ENCODE measurements around the gene CNIH1. TPM values are rescaled to one million over a fixed set of nuclear protein-coding genes. Genes with fewer than 3 reads are reported as not detected.
A peak's percentile ranks its signal among the peaks of the same experiment; 100 is the strongest.

The CNIH1 gene
- total and polyA plus RNA-seq, 2 of the 13 experiments (the other 11 are each of a cell fraction or from before 2014, with no cell fraction given) = 166 to 421 TPM

DNA sequence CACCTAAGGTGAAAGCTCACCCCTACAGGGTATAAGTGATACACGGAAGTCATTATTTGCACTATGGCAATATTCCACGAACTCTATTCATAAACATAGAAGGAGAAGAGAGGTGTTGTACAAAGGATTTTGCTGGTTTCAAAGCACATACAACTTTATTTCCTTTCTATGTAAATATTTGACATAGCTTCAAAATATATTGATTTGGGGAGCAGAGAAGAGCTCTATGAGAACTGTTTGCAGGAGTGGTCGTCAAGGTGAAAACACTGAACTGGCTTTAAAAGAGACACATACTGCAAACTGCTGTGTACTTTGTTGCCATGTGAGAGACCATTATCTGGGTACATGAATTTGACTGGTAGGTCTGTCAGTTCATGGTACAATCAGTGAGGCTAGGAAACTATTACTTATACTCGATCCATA is 16.7 kb downstream of the CNIH1 start:
- intact Hi-C loops (cut with micrococcal nuclease; ENCODE audit: unreplicated experiment) = no loop called here
- POLR2A ChIA-PET = interaction anchor here (0.9 to 2.6 kb wide), 7 partner anchors 11 to 71 kb away, joined by 3 to 14 read pairs (median 4); partner anchors contain the start of genes CDKN3, CNIH1 and GMFB
- CTCF ChIA-PET (ENCODE audit: low intra/inter-chr PET ratio, low total read pairs) = no interaction called here
- TF ChIP-seq, protein P1, sequence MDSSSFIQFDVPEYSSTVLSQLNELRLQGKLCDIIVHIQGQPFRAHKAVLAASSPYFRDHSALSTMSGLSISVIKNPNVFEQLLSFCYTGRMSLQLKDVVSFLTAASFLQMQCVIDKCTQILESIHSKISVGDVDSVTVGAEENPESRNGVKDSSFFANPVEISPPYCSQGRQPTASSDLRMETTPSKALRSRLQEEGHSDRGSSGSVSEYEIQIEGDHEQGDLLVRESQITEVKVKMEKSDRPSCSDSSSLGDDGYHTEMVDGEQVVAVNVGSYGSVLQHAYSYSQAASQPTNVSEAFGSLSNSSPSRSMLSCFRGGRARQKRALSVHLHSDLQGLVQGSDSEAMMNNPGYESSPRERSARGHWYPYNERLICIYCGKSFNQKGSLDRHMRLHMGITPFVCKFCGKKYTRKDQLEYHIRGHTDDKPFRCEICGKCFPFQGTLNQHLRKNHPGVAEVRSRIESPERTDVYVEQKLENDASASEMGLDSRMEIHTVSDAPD (CRISPR knock-in tag; IDR thresholded peaks at IDR 0.05) = no peak
- no peak for TF ChIP-seq ZNF788 (CRISPR knock-in tag; IDR thresholded peaks at IDR 0.05; ENCODE audit: borderline replicate concordance)
- no peak for TF ChIP-seq HNRNPH1 (optimal IDR thresholded peaks at IDR 0.05; ENCODE audit: low read depth, low read length)
- peak; percentile 50; the same call in 1 of the 2 replicates for TF ChIP-seq MBD4 (IDR thresholded peaks at IDR 0.05; ENCODE audit: borderline replicate concordance, low read length)
- TF ChIP-seq ZNF33B (CRISPR knock-in tag; IDR thresholded peaks at IDR 0.05) = no peak
- TF ChIP-seq, protein P2, sequence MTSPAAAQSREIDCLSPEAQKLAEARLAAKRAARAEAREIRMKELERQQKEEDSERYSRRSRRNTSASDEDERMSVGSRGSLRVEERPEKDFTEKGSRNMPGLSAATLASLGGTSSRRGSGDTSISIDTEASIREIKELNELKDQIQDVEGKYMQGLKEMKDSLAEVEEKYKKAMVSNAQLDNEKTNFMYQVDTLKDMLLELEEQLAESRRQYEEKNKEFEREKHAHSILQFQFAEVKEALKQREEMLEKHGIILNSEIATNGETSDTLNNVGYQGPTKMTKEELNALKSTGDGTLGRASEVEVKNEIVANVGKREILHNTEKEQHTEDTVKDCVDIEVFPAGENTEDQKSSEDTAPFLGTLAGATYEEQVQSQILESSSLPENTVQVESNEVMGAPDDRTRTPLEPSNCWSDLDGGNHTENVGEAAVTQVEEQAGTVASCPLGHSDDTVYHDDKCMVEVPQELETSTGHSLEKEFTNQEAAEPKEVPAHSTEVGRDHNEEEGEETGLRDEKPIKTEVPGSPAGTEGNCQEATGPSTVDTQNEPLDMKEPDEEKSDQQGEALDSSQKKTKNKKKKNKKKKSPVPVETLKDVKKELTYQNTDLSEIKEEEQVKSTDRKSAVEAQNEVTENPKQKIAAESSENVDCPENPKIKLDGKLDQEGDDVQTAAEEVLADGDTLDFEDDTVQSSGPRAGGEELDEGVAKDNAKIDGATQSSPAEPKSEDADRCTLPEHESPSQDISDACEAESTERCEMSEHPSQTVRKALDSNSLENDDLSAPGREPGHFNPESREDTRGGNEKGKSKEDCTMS (CRISPR knock-in tag; conservative IDR thresholded peaks at IDR 0.05) = no peak
- no peak for TF ChIP-seq IRX3 (CRISPR knock-in tag; IDR thresholded peaks at IDR 0.05; ENCODE audit: borderline replicate concordance, low read depth)
- TF ChIP-seq PAWR (CRISPR knock-in tag; IDR thresholded peaks at IDR 0.05; ENCODE audit: borderline replicate concordance) = no peak
- TF ChIP-seq, protein P3, sequence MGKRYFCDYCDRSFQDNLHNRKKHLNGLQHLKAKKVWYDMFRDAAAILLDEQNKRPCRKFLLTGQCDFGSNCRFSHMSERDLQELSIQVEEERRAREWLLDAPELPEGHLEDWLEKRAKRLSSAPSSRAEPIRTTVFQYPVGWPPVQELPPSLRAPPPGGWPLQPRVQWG (CRISPR knock-in tag; IDR thresholded peaks at IDR 0.05; ENCODE audit: borderline replicate concordance, low read depth) = no peak
- TF ChIP-seq SIN3A (IDR thresholded peaks at IDR 0.05; ENCODE audit: borderline replicate concordance, low read depth, low read length) = no peak
- TF ChIP-seq POLR2AphosphoS5 (IDR thresholded peaks at IDR 0.05; ENCODE audit: low read depth, low read length) = no peak
- TF ChIP-seq, protein P4, sequence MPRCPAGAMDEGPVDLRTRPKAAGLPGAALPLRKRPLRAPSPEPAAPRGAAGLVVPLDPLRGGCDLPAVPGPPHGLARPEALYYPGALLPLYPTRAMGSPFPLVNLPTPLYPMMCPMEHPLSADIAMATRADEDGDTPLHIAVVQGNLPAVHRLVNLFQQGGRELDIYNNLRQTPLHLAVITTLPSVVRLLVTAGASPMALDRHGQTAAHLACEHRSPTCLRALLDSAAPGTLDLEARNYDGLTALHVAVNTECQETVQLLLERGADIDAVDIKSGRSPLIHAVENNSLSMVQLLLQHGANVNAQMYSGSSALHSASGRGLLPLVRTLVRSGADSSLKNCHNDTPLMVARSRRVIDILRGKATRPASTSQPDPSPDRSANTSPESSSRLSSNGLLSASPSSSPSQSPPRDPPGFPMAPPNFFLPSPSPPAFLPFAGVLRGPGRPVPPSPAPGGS (CRISPR knock-in tag; IDR thresholded peaks at IDR 0.05) = no peak
- no peak for TF ChIP-seq SALL2 (CRISPR knock-in tag; IDR thresholded peaks at IDR 0.05)
- TF ChIP-seq, protein P5, sequence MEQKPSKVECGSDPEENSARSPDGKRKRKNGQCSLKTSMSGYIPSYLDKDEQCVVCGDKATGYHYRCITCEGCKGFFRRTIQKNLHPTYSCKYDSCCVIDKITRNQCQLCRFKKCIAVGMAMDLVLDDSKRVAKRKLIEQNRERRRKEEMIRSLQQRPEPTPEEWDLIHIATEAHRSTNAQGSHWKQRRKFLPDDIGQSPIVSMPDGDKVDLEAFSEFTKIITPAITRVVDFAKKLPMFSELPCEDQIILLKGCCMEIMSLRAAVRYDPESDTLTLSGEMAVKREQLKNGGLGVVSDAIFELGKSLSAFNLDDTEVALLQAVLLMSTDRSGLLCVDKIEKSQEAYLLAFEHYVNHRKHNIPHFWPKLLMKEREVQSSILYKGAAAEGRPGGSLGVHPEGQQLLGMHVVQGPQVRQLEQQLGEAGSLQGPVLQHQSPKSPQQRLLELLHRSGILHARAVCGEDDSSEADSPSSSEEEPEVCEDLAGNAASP (CRISPR knock-in tag; IDR thresholded peaks at IDR 0.05; ENCODE audit: borderline replicate concordance) = peak; percentile 28; the same call in 1 of the 2 replicates
- no peak for TF ChIP-seq CHCHD3 (CRISPR knock-in tag; IDR thresholded peaks at IDR 0.05)
- no peak for TF ChIP-seq GATA4 (IDR thresholded peaks at IDR 0.05; ENCODE audit: borderline replicate concordance, low read depth)
- TF ChIP-seq TP53 (CRISPR knock-in tag; conservative IDR thresholded peaks at IDR 0.05) = no peak
- TF ChIP-seq SMC3 (IDR thresholded peaks at IDR 0.05; ENCODE audit: low read length) = no peak
- no peak for TF ChIP-seq ELF1 (CRISPR knock-in tag; IDR thresholded peaks at IDR 0.05)

More for the DNA sequence above, 16.7 kb downstream of the CNIH1 start:
- Histone ChIP-seq H3K36me3 (replicated peaks in 1 of 2; ENCODE audit: control insufficient read depth in 1 of 2, insufficient read depth in 2 of 2, low read length in 2 of 2) (peaks cover 10 to 24% of the 10 kb centered on the region in 2 experiments), H3K27ac (ENCODE audit: extremely low read length, insufficient read depth, low read length) (peak overlapping the region; percentile 88), H3K4me2 (ENCODE audit: low read depth, low read length) (peak overlapping the region; percentile 52), H3K4me3 (replicated peaks in 1 of 3; ENCODE audit: insufficient read depth in 1 of 3, low read depth in 2 of 3, low read length in 3 of 3) (no peak overlapping the region), H3K4me1 (ENCODE audit: insufficient read depth, low read length) (peaks cover 43% of the 10 kb centered on the region), H3K9me3 (ENCODE audit: low read length) (no peaks in the 10 kb centered on the region), H3K9ac (ENCODE audit: insufficient read depth, low read depth, low read length) (peak overlapping the region; percentile 63), H4K20me1 (ENCODE audit: insufficient read depth, low read length) (no peaks in the 10 kb centered on the region), H2AFZ (ENCODE audit: low read length) (no peak overlapping the region), H3K27me3 (ENCODE audit: control insufficient read depth in 1 of 2, insufficient read depth in 2 of 2, low read length in 2 of 2) (no peaks in the 10 kb centered on the region), H3K79me2 (ENCODE audit: insufficient read depth, low read length) (peaks cover 2% of the 10 kb centered on the region)
- in situ Hi-C loops (cut with HindIII; ENCODE audit: extremely low pct_ligation_motif_present, low pct_unique_long_range_greater_than_20kb) = loop anchor here (5.0 kb wide), 1 partner anchor 57 kb away; no protein-coding TSS in a partner anchor
- TSS peak; percentile 3 for BruUV-seq (replicated peaks)
- ATAC-seq (peak; percentile 94), DNase-seq (ENCODE audit: low spot score) (peak; percentile 91), FAIRE-seq (no peak)
- 10% methylated on average over 4 of the region's 4 CpGs for WGBS (ENCODE audit: low lambda C conversion rate)

Data from HepG2 (cell line).